ENCODE measurements around the gene SLC12A8. TPM values are rescaled to one million over a fixed set of nuclear protein-coding genes. Genes with fewer than 3 reads are reported as not detected.

The SLC12A8 gene
- total and polyA plus RNA-seq, 2 of the 13 experiments (the other 11 are each of a cell fraction or from before 2014, with no cell fraction given), result 0.44 to 0.71 TPM

- H3K27me3 ChIP-seq (ENCODE audit: control insufficient read depth in 1 of 2, insufficient read depth in 2 of 2, low read length in 2 of 2), result no peaks in the 10 kb centered on the region
- BruUV-seq (replicated peaks), result no TSS peak
- peaks cover 18% of the 10 kb centered on the region for H3K4me1 ChIP-seq (ENCODE audit: insufficient read depth, low read length)
- H3K9me3 ChIP-seq (ENCODE audit: low read length), result no peaks in the 10 kb centered on the region
- TF ChIP-seq GMEB1 (CRISPR knock-in tag; IDR thresholded peaks at IDR 0.05; ENCODE audit: borderline replicate concordance) (no peak), PHF21A (CRISPR knock-in tag; IDR thresholded peaks at IDR 0.05) (no peak), POLR2AphosphoS5 (IDR thresholded peaks at IDR 0.05; ENCODE audit: low read depth, low read length) (no peak), ZNF337 (CRISPR knock-in tag; IDR thresholded peaks at IDR 0.05; ENCODE audit: borderline replicate concordance, low read depth) (no peak), NPAS2 (CRISPR knock-in tag; IDR thresholded peaks at IDR 0.05; ENCODE audit: borderline replicate concordance) (no peak), NR2F6 (IDR thresholded peaks at IDR 0.05) (no peak), NR2F6 (CRISPR knock-in tag; IDR thresholded peaks at IDR 0.05) (no peak), HNRNPK (IDR thresholded peaks at IDR 0.05; ENCODE audit: low read depth, low read length, poor library complexity, severe bottlenecking) (no peak), BHLHE40 (IDR thresholded peaks at IDR 0.05; ENCODE audit: low read length) (no peak), GFI1 (CRISPR knock-in tag; IDR thresholded peaks at IDR 0.05; ENCODE audit: borderline replicate concordance) (no peak), CBX1 (IDR thresholded peaks at IDR 0.05; ENCODE audit: low read depth) (no peak), PCBP1 (IDR thresholded peaks at IDR 0.05; ENCODE audit: borderline replicate concordance, low read depth, low read length) (no peak), ZNF619 (CRISPR knock-in tag; IDR thresholded peaks at IDR 0.05) (no peak)
- POLR2A ChIA-PET, result no interaction called here
- no peak overlapping the region for H3K27ac ChIP-seq (ENCODE audit: extremely low read length, insufficient read depth, low read length)
- intact Hi-C loops (cut with micrococcal nuclease; ENCODE audit: unreplicated experiment), result no loop called here
- DNase-seq (ENCODE audit: low spot score), result no peak
- WGBS (ENCODE audit: low lambda C conversion rate), result 75% methylated on average over 3 of the region's 3 CpGs
- FAIRE-seq, result no peak
- no peak overlapping the region for H2AFZ ChIP-seq (ENCODE audit: low read length)
- no peak overlapping the region for H3K4me2 ChIP-seq (ENCODE audit: low read depth, low read length)
- no peaks in the 10 kb centered on the region for H3K79me2 ChIP-seq (ENCODE audit: insufficient read depth, low read length)
- H3K9ac ChIP-seq (ENCODE audit: insufficient read depth, low read depth, low read length), result no peak overlapping the region
- CTCF ChIA-PET (ENCODE audit: low intra/inter-chr PET ratio, low total read pairs), result no interaction called here
- in situ Hi-C loops (cut with HindIII; ENCODE audit: extremely low pct_ligation_motif_present, low pct_unique_long_range_greater_than_20kb), result no loop called here
- H3K36me3 ChIP-seq (replicated peaks in 1 of 2; ENCODE audit: control insufficient read depth in 1 of 2, insufficient read depth in 2 of 2, low read length in 2 of 2), result no peaks in the 10 kb centered on the region
- no peaks in the 10 kb centered on the region for H4K20me1 ChIP-seq (ENCODE audit: insufficient read depth, low read length)
- no peak for ATAC-seq
- no peak overlapping the region for H3K4me3 ChIP-seq (replicated peaks in 1 of 3; ENCODE audit: insufficient read depth in 1 of 3, low read depth in 2 of 3, low read length in 3 of 3)
Observed at GRCh38 chr3:125221831-125222230, 9.3 kb upstream of the SLC12A8 start.

Measured in HepG2 (cell line).